SK-MEL-5 (cell line): ENCODE data around the gene USP5. TPM values are rescaled to one million over a fixed set of nuclear protein-coding genes. Genes with fewer than 3 reads are reported as not detected.

Source experiments
- DNase-seq: peaks from one replicate; pipeline ENCODE4 v3.0.0-alpha.2; 2016; ENCODE audit warnings: low read depth, low spot score
- in situ Hi-C: cut with HindIII; loops from 2 replicates; pipeline ENCODE4 v1.10.0; 2016; ENCODE audit warnings: low sequenced_read_pairs, high pct_unique_total_duplicates, low pct_unique_long_range_greater_than_20kb
- total RNA-seq: library from RNA; depleted of rRNA; stranded (reverse); fragments of >200 nt; shearing (Covaris generic); gene quantifications from 2 replicates; pipeline ENCODE4 v1.2.3, GENCODE V29; 2014; rRNA removed

Gene USP5
- total RNA-seq, 1 experiment from 2014 or later, result 92.6 TPM

GRCh38 chr12:6914947-6915788, 63.2 kb downstream of the USP5 start:
- no peak for DNase-seq
- in situ Hi-C loops, result no loop called here

- in situ Hi-C loops, result no loop called here
- DNase-seq, result no peak
Observed at GRCh38 chr12:6915789-6916285, 63.9 kb downstream of the USP5 start.

Other genes with a start within 250 kb of the USP5 start
- 154 TPM in 2 replicates for gene CHD4, start 244.8 kb upstream of the USP5 start, total RNA-seq
- gene LPAR5, start 216.2 kb upstream of the USP5 start, total RNA-seq, result 0.11 TPM in 1 of 2 replicates, not detected in the other
- 0.21 and 0.37 TPM in 2 replicates for gene ACRBP, start 204.7 kb upstream of the USP5 start, total RNA-seq
- 23.6 and 24.4 TPM in 2 replicates for gene ING4, start 189.0 kb upstream of the USP5 start, total RNA-seq
- 20.9 and 24.4 TPM in 2 replicates for gene ZNF384, start 162.8 kb upstream of the USP5 start, total RNA-seq
- not detected in 2 replicates for gene PIANP, start 151.3 kb upstream of the USP5 start, total RNA-seq
- gene COPS7A, start 128.1 kb upstream of the USP5 start, total RNA-seq, result 122 and 133 TPM in 2 replicates
- gene MLF2, start 99.0 kb upstream of the USP5 start, total RNA-seq, result 134 TPM in 2 replicates
- 88.9 and 92.6 TPM in 2 replicates for gene PTMS, start 85.8 kb upstream of the USP5 start, total RNA-seq
- gene LAG3, start 79.6 kb upstream of the USP5 start, total RNA-seq, result 0.13 TPM in 1 of 2 replicates, not detected in the other
- 0.05 TPM in 1 of 2 replicates, not detected in the other for gene CD4, start 62.6 kb upstream of the USP5 start, total RNA-seq
- gene GPR162, start 30.3 kb upstream of the USP5 start, total RNA-seq, result 0.08 and 1.5 TPM in 2 replicates
- 10.3 and 10.8 TPM in 2 replicates for gene P3H3, start 23.7 kb upstream of the USP5 start, total RNA-seq
- gene GNB3, start 11.2 kb upstream of the USP5 start, total RNA-seq, result 0.08 TPM in 1 of 2 replicates, not detected in the other
- gene CDCA3, start 864 bp upstream of the USP5 start, total RNA-seq, result 47.1 and 52.3 TPM in 2 replicates
- 1,835 and 2,004 TPM in 2 replicates for gene TPI1, start 15.4 kb downstream of the USP5 start, total RNA-seq
- gene SPSB2, start 21.2 kb downstream of the USP5 start, total RNA-seq, result 6.4 and 8.3 TPM in 2 replicates
- gene LRRC23, start 52.7 kb downstream of the USP5 start, total RNA-seq, result 10.0 and 10.7 TPM in 2 replicates
- gene ENO2, start 62.4 kb downstream of the USP5 start, total RNA-seq, result 14.5 and 16.5 TPM in 2 replicates
- gene ATN1, start 75.8 kb downstream of the USP5 start, total RNA-seq, result 3.1 and 5.0 TPM in 2 replicates
- gene RNU7-1, start 91.7 kb downstream of the USP5 start, total RNA-seq, result not detected in 2 replicates
- gene C12orf57, start 91.9 kb downstream of the USP5 start, total RNA-seq, result 118 and 135 TPM in 2 replicates
- not detected in 2 replicates for gene PTPN6, start 99.2 kb downstream of the USP5 start, total RNA-seq
- 410 and 413 TPM in 2 replicates for gene PHB2, start 118.5 kb downstream of the USP5 start, total RNA-seq
- 62.9 and 70.8 TPM in 2 replicates for gene EMG1, start 118.8 kb downstream of the USP5 start, total RNA-seq
- gene LPCAT3, start 166.3 kb downstream of the USP5 start, total RNA-seq, result 12.9 and 15.6 TPM in 2 replicates
- gene C1S, start 208.6 kb downstream of the USP5 start, total RNA-seq, result 3.3 and 3.6 TPM in 2 replicates
- gene C1R, start 240.3 kb downstream of the USP5 start, total RNA-seq, result 2.0 and 2.5 TPM in 2 replicates